GM19452 (cell line): ENCODE measurements around the gene COL9A1.

ENCODE experiments used
- ATAC-seq: cut with Tn5 transposase; IDR thresholded peaks from one replicate; pipeline ENCODE4 v1.9.1; 2021; ENCODE audit not compliant: unreplicated experiment

Gene COL9A1

DNA sequence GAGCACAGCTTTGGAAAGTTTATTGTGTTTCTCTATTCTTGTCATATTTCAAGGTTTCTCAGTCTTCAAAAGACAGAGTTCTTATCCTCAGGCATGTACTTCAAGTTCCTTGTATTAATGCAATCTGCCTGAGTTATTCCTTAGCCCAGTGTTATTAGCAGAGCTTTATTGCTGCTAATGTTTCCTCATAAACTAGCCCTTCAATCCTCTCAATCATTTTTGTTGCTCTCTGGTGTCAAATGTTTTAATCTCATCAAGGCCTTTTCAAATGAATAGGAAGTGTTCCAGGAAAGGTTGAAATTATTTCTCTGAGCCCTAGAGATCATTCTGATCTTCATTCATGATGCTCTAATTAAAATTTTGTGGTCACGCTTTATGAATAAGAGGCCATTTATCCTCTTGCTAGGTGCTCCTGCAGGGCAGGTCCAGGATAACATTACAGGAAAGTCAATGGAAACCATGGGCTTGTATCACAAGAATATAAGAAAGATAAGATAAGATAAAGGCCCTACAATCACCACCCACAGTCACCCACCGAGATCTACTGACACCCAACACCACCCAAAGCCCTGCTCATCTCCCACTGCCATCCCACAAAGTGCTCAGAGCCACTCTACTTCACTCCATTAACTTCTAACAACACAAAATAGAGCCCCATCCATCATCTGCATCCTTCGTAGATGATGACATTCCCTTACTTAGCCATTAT lies 125.9 kb downstream of the COL9A1 start:
- no peak for ATAC-seq

DNA sequence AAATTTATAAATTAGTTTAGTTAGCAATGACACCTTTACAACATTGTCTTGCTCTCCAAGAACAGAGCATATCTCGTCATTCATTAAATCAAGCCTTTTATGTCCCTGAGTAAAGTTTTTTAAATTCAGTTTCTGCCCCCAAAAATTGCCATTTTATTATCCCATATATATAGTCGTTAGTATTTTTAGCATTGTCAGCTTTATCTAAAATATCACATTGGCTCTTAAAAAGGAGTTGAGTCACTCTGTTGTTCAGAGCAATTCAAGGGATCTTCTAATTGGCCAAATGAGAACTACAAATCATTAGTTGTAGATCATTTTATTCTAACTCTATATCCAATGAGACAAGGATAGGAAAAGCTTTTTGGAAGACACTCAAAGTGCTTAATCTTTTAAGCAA lies 127.1 kb downstream of the COL9A1 start:
- ATAC-seq: no peak

DNA sequence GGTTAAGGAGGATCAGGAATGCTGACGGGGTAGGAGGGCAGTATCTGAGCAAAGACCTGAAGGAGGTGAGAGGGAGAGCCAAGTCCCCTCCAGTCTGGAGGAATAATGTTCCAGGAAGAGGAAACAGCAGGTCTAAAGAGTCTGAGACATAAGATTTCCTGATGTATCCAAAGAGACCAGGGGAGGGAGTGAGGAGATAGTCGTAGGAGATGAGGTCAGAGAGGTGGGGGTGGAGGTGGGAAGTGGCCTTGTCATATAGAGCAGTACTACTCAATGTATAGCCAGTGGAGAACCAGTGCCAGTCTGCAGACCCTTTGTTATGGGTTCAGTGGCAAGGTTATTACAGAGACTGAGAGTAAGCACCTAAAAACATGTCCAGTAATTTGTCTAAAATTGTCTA lies 130.6 kb downstream of the COL9A1 start:
- no peak for ATAC-seq

DNA sequence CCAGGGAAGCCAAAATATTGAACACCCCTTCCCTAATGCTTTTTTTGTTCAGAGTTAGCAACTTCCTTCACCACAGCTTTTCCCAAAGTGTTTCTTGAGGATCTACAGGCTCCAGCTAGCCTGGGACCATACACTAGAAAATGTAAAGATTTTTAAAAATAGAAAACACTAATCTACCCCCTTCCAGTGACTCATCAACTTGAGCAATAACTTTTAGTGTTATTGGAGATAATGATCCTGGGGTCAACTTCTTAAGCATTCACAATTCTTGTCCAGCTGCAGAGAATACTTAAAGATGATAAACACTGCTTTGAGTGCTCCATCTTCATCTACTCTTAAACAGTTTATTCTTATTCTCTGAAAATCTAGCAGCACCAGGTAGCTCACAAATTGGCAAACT lies 131.6 kb downstream of the COL9A1 start:
- no peak for ATAC-seq

DNA sequence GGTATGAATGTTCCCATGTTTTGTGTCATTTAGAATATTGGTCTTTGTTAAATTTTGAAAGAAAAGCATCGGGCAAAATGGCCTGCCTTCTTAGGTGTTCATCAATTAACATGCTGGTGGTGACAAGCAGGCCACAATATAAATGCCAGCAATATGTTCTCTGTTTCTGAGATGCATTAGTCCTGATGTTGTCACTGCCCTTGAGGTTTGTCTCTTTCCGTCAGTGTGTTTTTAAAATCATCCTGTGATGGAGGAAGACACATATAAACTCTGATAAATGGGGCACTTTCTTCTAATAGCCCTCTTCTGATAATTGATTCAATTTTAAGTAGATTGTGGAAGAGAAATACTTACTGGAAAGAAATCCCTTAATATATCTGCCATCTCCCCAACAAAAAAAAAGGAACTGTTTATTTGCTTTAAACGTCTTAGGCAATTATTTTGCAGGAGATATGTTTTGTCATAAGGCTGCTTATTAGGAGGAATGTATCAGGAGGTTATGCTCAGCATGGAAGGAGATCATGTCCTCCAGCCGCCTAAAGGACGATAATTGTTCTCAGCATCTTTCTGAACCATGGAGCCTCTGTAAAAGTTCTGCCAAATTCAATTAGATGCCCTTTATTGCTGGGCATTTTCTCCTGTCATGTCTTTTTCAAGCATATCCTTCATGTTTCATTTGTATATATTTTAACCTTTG lies 134.1 kb downstream of the COL9A1 start:
- ATAC-seq: no peak
